Activated naive CD8-positive, alpha-beta T cell treated with anti-CD3 and anti-CD28 coated beads, Interleukin-2, amount 50 U/mL, for 24 hours (primary cell): ENCODE measurements around the gene PCOLCE2.
A peak's percentile ranks its signal among the peaks of the same experiment; 100 is the strongest.

Source experiments
- ATAC-seq: fragments of 150-1000 bp; cut with Tn5 transposase; one replicate; pipeline ENCODE4 v1.10.0; 2021
- DNase-seq: peaks from one replicate; pipeline ENCODE4 v3.0.0; 2021
- H3K27ac Mint-ChIP-seq: one replicate; pipeline ENCODE4 v1.8.0; 2021; ENCODE audit warnings: mild to moderate bottlenecking, mixed read lengths
- H3K27me3 Mint-ChIP-seq: one replicate; pipeline ENCODE4 v1.8.0; 2021; ENCODE audit warnings: mixed read lengths
- H3K36me3 Mint-ChIP-seq: one replicate; pipeline ENCODE4 v1.8.0; 2021; ENCODE audit warnings: low read depth, mixed read lengths
- H3K4me1 Mint-ChIP-seq: one replicate; pipeline ENCODE4 v1.8.0; 2021; ENCODE audit warnings: mixed read lengths
- H3K4me3 Mint-ChIP-seq: one replicate; pipeline ENCODE4 v1.8.0; 2021; ENCODE audit warnings: mild to moderate bottlenecking, moderate library complexity, mixed read lengths
- H3K9me3 Mint-ChIP-seq: one replicate; pipeline ENCODE4 v1.8.0; 2021; ENCODE audit warnings: mixed read lengths

Gene PCOLCE2

DNA sequence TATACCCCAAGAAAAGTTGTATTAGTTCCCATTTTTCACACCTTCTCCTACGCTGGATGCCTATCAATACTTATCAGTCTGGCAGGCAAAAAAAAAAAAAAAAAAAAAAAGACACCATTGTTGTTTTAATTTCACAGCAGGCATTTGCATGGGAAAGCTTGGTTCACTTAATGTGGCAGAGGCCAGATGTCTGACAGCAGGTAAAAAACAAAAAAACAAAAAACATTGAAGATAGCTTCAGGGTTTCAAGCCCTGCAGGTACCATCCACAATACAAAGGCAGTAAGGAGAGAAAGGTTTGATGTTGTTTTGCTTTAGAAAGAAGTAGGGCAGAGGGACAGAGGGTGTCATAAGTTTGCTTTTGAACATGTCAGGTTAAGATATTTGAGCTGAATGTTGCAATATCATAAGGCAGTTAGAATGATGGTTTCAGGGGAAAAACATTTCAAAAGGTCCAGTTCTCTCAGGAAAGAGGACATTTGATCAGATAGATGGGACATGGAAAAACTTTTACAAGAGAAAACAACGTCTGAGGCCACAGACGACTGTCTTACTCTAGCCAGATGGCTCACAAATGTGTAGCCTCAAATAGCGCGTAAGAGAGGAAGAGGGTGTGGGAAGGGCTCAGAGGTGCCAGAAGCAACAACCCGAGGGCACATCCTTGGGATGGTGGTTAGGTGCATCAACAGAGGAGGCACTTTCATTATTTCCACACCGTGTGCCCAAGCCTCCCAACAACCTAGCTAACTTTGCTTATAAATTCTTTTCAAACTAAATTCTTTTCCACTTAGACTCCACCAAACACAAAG lies 25.7 kb downstream of the PCOLCE2 start:
- no peak overlapping the region for H3K4me3 Mint-ChIP-seq
- peaks cover 25% of the 10 kb centered on the region for H3K27me3 Mint-ChIP-seq
- no peaks in the 10 kb centered on the region for H3K9me3 Mint-ChIP-seq
- ATAC-seq: peak; percentile 88
- DNase-seq: peak; percentile 8
- no peaks in the 10 kb centered on the region for H3K36me3 Mint-ChIP-seq
- peaks cover 16% of the 10 kb centered on the region for H3K4me1 Mint-ChIP-seq
- peak overlapping the region; percentile 2 for H3K27ac Mint-ChIP-seq

DNA sequence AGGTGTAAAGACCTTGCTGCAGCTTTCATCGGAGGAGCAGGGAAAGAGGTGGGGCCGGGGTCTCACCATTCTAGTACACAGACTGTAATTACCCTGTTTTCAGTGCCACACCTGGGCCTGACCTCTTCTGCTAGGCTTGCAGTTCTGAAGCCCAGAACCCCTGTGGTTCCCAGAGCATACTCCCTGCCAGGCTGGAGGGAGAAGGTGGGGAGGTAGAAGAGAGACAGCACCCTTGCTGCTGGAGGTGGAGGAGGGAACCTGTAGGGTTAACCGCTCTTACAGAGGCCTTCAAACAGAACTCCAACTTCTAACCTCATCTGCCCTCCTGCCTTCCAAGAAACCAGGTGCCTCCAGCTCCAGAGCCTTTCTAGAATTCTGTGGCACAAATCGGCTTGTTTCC lies 27.0 kb downstream of the PCOLCE2 start:
- H3K27me3 Mint-ChIP-seq: peaks cover 25% of the 10 kb centered on the region
- no peak overlapping the region for H3K27ac Mint-ChIP-seq
- H3K9me3 Mint-ChIP-seq: no peaks in the 10 kb centered on the region
- peaks cover 16% of the 10 kb centered on the region for H3K4me1 Mint-ChIP-seq
- H3K4me3 Mint-ChIP-seq: no peak overlapping the region
- no peak for ATAC-seq
- DNase-seq: no peak
- no peaks in the 10 kb centered on the region for H3K36me3 Mint-ChIP-seq

DNA sequence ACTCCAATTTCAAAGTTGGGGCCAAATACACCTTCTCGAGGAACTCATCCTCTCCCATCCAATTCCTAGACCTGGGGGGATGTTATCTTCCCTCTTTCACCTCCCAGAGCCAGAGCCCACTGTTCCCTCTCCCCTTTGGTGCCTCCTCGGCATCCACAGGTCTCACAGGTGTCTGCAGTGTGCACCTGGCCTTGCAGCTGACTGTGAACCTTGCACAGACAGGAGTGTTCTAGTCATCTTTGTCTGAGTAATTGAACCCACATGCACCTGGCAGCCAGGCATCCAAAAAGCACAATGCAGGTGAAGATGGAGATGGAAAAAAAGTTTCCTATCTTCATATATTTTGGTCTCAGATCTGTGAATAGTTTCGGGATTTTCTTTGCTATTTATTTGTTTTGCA lies 30.8 kb downstream of the PCOLCE2 start:
- no peak for ATAC-seq
- no peak overlapping the region for H3K27ac Mint-ChIP-seq
- no peaks in the 10 kb centered on the region for H3K9me3 Mint-ChIP-seq
- H3K27me3 Mint-ChIP-seq: peaks cover 19% of the 10 kb centered on the region
- no peaks in the 10 kb centered on the region for H3K36me3 Mint-ChIP-seq
- no peak for DNase-seq
- H3K4me3 Mint-ChIP-seq: no peak overlapping the region
- peaks cover 2% of the 10 kb centered on the region for H3K4me1 Mint-ChIP-seq

DNA sequence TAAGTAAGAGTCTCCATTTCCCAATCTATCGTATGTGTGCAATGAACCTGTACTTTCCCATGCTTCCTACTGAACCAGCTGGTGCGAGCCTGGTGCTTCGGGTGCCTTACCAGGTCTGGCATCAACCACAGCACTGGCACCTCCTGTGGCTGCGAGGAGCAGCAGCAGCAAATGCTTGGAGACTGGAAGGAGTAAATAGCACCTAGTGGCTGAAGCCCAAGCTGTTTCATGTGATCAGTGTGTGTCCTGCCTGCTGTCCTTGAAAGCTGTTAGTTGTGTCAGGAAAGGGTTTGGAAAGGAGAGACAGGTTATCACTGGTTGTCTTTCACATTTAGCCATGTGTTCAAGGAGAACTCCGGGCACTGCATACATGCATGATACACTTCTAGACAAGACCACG lies 31.8 kb downstream of the PCOLCE2 start:
- peaks cover 15% of the 10 kb centered on the region for H3K27me3 Mint-ChIP-seq
- no peak overlapping the region for H3K4me3 Mint-ChIP-seq
- H3K36me3 Mint-ChIP-seq: no peaks in the 10 kb centered on the region
- H3K27ac Mint-ChIP-seq: no peak overlapping the region
- no peaks in the 10 kb centered on the region for H3K9me3 Mint-ChIP-seq
- H3K4me1 Mint-ChIP-seq: no peaks in the 10 kb centered on the region
- DNase-seq: no peak
- no peak for ATAC-seq

DNA sequence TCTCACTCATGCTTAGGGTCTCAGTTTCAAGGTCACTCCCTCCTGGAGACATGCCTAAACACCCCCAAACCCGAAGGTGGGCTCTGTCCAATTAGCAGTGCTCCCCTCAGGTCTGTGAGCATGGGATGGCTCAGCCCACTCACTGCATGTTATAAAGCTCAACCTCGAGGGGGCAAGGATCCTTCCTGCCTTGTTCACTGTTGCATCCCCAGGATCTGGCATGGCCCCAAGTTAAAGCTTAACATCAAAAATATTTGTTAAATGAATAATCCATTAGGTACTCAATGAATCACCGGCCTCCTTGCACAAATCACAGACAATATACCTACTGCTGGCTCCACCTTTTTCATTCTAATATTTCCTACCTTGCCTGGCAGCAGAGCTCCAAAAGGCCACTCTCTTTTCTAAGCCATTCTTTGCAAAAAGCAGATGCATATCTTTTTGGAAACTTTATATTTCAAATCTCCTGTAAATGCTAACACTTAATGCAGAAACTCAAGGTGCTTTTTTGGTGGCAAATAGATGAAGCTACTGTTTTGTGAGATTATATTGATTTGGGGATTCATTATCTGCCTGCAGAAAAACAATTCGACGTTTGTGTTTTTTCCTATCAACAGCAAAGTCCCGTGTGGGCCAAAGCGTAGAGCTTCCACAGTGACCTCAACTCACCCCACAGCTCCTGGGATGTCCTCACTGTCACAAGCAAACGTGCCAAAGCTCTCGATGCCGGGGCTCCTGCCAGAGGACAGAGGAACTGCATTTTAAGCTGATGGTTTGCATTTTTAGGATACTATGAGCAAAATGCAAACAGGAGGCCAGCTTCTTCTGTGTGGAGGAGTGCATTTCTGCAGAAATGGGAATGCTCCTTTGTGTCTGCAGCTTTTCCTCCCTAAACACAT lies 35.4 kb downstream of the PCOLCE2 start:
- DNase-seq (no peak), ATAC-seq (no peak)
- Mint-ChIP-seq H3K36me3 (no peaks in the 10 kb centered on the region), H3K9me3 (no peaks in the 10 kb centered on the region), H3K4me1 (no peaks in the 10 kb centered on the region), H3K27me3 (peaks cover 3% of the 10 kb centered on the region), H3K4me3 (no peak overlapping the region), H3K27ac (no peak overlapping the region)

DNA sequence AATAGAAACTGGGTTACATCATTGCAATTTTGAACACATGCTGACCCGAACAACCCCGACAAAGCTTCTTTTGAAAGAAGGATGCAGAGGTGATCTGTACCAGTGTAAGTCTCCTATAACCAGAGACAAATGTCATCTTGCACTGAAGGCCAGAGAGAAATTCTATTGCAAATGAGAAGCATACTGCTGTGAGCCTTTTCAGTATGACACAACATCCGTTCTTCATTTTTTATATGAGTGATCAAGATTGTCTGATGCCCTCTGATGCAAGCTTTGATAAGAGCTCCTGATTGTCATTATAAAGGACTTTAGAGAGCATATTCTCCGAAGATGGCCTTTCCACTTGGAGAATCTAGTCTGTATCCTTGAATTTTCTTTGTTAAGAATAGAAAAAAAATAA lies 36.9 kb downstream of the PCOLCE2 start:
- no peak overlapping the region for H3K4me3 Mint-ChIP-seq
- ATAC-seq (no peak), DNase-seq (no peak)
- H3K36me3 Mint-ChIP-seq: no peaks in the 10 kb centered on the region
- no peaks in the 10 kb centered on the region for H3K9me3 Mint-ChIP-seq
- H3K27me3 Mint-ChIP-seq: peaks cover 4% of the 10 kb centered on the region
- no peaks in the 10 kb centered on the region for H3K4me1 Mint-ChIP-seq
- no peak overlapping the region for H3K27ac Mint-ChIP-seq

DNA sequence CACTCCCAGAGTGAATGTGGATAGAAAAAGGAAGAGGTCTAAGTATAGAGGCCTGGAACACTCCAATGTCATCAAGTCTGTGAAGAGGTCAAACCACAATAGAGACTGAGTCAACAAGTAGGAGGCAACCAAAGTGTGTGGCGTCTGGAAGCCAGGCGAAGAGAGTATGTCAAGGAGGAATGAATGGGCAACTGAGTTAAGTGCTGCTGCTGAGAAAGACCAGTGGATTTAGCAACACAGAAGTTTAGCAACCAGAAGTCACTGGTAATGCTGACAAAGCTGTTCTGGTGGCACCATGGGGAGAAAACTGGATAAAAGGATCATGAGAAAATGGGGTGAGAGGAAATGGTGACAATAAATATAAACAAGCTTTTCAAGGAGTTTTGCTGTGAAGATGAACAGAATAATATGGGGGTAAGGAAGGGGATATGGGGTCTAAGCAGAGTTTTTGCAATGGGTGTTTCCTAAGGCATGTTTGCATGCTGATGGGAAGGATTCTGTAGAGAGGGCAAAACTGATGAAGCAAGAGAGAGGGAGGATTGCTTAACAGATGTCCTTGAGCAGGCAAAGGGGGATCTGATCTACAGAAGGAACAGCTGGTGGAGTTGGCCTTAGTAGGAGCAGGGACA lies 38.4 kb downstream of the PCOLCE2 start:
- DNase-seq (peak; percentile 7), ATAC-seq (peak; percentile 98)

DNA sequence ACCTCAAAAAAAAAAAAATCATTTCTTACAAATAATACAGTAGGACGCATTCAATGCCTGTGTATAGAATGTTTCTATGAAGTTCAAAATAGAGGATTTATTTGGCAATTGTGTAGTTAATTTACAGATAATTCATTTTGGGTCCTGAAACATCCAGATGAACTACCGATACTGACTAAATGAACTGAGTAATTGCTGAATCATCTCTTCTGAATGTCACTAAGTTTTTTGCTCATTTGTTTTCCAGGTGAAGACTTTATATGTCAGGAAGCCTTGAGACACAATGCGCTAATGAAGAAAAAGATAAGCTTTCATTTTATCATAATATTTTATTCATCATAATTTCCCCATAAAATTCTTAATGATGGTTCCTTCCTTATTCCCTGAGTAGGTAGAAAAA lies 39.7 kb downstream of the PCOLCE2 start:
- Mint-ChIP-seq H3K27ac (no peak overlapping the region), H3K9me3 (no peaks in the 10 kb centered on the region), H3K4me3 (no peak overlapping the region), H3K36me3 (no peaks in the 10 kb centered on the region), H3K4me1 (peaks cover 5% of the 10 kb centered on the region), H3K27me3 (peaks cover 4% of the 10 kb centered on the region)
- no peak for ATAC-seq
- no peak for DNase-seq

More for the DNA sequence above, 38.4 kb downstream of the PCOLCE2 start:
- H3K4me3 Mint-ChIP-seq: no peak overlapping the region
- no peaks in the 10 kb centered on the region for H3K4me1 Mint-ChIP-seq
- H3K9me3 Mint-ChIP-seq: no peaks in the 10 kb centered on the region
- no peaks in the 10 kb centered on the region for H3K36me3 Mint-ChIP-seq
- H3K27me3 Mint-ChIP-seq: peaks cover 4% of the 10 kb centered on the region
- H3K27ac Mint-ChIP-seq: no peak overlapping the region

DNA sequence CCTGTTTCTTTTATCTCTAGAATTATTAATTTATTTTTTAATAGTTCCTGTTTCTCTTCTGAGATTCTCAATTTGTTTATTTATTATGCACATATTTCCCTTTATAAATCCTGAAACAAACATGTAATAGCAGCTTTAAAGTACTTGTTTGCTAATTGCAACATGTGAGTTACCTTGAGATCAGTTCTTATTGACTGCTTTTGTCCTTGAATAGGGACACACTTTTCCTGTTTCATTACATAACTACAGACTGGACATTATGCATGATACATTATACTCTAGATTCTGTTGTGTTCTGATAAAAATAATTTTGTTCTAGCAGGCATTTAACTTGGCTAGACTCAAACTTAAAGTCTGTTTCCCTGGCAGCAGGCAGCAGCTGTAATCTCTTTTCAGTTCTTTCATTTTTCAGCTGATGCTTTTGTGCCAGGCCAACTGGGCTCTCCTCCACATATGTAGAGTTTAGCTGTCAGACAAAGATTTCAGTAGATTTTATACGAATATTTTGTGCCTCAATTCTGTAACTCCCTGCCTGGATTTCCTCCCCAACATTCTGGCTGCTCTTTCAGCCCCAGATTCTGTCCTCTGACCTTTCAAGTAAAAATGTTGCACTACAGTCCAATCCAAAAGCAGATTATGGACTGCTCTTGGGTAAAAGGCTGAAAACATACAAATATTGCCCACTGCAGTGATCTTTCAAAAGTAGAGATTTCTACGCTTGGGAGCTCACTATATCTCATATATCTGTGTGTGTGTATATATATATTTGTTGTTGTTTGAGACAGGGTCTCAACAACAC lies 41.9 kb downstream of the PCOLCE2 start:
- no peak overlapping the region for H3K27ac Mint-ChIP-seq
- H3K9me3 Mint-ChIP-seq: no peaks in the 10 kb centered on the region
- H3K36me3 Mint-ChIP-seq: no peaks in the 10 kb centered on the region
- H3K4me1 Mint-ChIP-seq: peaks cover 5% of the 10 kb centered on the region
- no peak for DNase-seq
- ATAC-seq: no peak
- no peak overlapping the region for H3K4me3 Mint-ChIP-seq
- peaks cover 4% of the 10 kb centered on the region for H3K27me3 Mint-ChIP-seq

DNA sequence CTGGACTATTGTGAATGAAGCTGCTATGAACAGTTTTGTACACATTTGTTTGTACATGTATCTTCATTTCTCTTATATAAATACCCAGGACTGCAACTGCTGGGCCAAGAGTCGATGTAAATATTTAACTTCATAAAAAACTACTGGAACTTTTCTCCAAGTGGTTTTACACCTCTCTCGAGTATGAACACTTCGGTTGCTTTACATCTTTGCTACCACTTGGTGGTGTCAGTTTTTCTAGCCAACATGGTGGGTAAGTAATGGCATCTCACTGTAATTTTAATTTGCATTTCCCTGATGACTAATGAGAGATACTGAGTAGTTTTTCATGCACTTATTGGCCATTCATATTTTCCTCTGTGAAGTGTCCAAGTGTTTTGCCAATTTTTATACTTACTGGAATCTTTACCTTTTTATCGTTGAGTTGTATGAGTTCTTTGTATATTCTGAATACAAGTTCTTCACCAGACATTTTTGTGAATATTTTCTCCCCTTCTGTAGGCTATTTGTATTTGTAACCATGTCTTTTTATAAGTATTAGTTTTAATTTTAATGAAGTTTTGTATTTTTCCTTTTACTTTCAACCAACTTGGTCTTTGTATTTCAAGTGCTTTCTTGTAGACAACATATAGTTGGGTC lies 44.4 kb downstream of the PCOLCE2 start:
- no peaks in the 10 kb centered on the region for H3K36me3 Mint-ChIP-seq
- ATAC-seq: peak; percentile 80
- no peaks in the 10 kb centered on the region for H3K9me3 Mint-ChIP-seq
- no peak overlapping the region for H3K4me3 Mint-ChIP-seq
- H3K27ac Mint-ChIP-seq: no peak overlapping the region
- DNase-seq: no peak
- H3K4me1 Mint-ChIP-seq: peaks cover 5% of the 10 kb centered on the region
- peaks cover 4% of the 10 kb centered on the region for H3K27me3 Mint-ChIP-seq

DNA sequence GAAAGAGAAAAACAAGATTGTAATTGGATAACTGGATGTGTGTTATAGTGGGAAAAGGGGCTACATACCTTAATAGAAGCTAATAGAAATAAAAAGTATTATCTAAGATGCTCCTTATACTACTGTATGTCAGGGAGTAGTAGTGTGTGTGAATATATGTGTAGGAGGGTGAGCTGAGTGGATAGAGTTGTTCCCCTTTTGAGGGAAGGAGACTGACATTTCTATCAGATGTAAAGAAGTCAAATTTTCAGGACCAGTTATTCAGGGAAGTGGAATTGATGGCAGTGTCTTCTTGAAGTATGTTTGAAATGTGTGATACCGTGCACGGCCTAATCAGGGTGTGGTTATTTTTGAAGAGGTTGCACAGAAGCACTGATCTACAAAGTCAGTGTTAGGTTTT lies 49.1 kb downstream of the PCOLCE2 start:
- no peak for ATAC-seq
- H3K4me1 Mint-ChIP-seq: peaks cover 3% of the 10 kb centered on the region
- H3K27me3 Mint-ChIP-seq: no peaks in the 10 kb centered on the region
- H3K4me3 Mint-ChIP-seq: no peak overlapping the region
- no peak overlapping the region for H3K27ac Mint-ChIP-seq
- H3K9me3 Mint-ChIP-seq: no peaks in the 10 kb centered on the region
- H3K36me3 Mint-ChIP-seq: no peaks in the 10 kb centered on the region
- no peak for DNase-seq

DNA sequence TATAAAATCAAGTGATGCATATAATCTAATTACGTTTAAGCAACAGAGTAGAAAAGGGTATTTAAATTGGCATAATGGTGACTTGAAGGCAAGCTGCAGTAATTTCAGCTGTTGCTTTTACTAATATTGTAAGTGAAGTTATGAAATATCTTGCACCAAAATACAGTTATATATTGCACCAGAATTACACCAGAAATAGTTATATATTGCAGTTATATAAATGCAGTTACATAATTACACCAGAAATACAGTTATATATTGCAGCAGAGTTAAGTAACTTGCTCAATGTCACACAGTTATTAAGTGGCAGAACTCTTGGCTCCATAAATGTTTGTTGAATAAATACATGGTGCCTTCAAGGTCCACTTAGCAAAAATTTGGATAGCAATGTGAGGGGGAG lies 51.4 kb downstream of the PCOLCE2 start:
- Mint-ChIP-seq H3K4me1 (no peaks in the 10 kb centered on the region), H3K9me3 (no peaks in the 10 kb centered on the region), H3K36me3 (no peaks in the 10 kb centered on the region), H3K4me3 (no peak overlapping the region), H3K27ac (no peak overlapping the region), H3K27me3 (peaks cover 7% of the 10 kb centered on the region)
- no peak for DNase-seq
- ATAC-seq: no peak

DNA sequence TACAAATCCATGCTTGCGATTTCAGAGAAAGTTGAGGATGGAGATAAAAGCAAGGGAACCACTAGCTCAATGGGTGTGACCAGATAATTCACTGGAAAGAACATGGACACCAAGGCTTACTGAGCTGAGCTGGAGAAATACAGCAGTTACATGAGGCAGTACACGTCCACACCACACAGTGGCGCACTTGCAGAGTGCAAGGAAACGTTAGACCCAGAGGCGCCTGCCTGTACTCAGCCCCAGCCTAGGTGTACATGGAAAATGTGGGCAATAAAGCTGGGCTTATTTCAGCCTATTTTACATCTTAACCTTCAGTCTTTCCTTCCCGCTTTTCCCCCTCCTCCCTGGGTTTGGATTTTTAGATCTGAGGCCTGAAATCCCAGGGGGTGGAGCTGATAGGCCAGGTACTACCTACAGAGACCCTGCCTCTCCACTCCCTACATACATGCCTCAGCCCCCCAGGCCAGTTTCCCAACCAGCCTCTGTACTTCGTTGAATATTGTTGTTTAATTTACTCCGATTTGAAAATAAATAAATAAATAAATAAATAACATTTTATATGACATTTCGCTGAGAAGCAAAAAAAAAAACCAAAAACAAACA lies 60.1 kb downstream of the PCOLCE2 start:
- ATAC-seq (peak; percentile 98), DNase-seq (peak; percentile 81)
- Mint-ChIP-seq H3K4me1 (no peaks in the 10 kb centered on the region), H3K4me3 (no peak overlapping the region), H3K27ac (no peak overlapping the region), H3K9me3 (no peaks in the 10 kb centered on the region), H3K36me3 (no peaks in the 10 kb centered on the region), H3K27me3 (peaks cover 7% of the 10 kb centered on the region)
